GM12874 (cell line): Measurements from ENCODE around the gene DCUN1D1.

Experiments used
- CTCF ChIP-seq: IDR thresholded peaks from 2 replicates; pipeline ENCODE4 v1.5.1; 2011; ENCODE audit warnings: low read depth, mild to moderate bottlenecking, control low read depth, low read length, moderate library complexity; ENCODE audit not compliant: insufficient read depth

The DCUN1D1 gene

DNA sequence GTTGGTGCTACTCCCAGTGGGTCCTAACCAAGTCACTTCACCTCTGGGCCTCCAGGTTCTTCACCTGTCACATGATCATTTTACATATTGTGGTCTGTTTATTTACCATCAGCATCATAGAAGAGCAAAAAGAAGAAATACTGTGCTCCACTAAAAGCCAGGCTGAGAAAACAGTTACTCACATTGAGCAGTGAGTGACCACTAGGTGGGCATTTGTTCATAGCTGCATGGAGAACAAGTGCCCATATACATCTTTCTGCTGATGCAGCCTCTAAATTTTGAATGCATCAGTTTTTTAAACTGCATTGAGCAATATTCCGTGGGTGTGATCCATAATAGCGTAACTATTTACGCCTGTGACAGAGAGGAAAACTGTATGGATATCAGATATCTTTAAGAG is 76.2 kb downstream of the DCUN1D1 start:
- no peak for TF ChIP-seq CTCF

- TF ChIP-seq CTCF = no peak
Measured at GRCh38 chr3:182902236-182902635, 78.1 kb downstream of the DCUN1D1 start.

- no peak for TF ChIP-seq CTCF
Measured at GRCh38 chr3:182896553-182896952, 83.8 kb downstream of the DCUN1D1 start.

GRCh38 chr3:182895513-182896112 is 84.7 kb downstream of the DCUN1D1 start:
- no peak for TF ChIP-seq CTCF

DNA sequence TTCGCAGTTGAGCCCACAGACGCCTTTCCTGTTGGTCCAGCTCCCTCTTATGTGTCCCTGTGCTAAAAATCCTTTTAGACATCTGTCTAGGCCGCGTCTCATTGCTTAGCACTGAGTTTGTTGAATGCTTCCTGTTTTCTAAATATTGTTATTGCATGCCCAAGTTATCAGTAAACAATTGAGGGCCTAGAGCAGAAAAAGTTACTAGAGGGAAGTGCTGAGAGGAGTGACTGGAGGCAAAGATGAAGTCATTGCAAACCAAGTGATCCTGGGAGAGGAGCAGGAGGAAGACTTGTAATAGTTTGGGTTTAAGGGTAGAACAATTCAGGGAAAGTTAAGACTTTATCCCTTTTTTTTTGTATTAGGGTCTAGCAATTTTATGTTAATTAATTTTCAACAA is 88.1 kb downstream of the DCUN1D1 start:
- TF ChIP-seq CTCF = no peak

- no peak for TF ChIP-seq CTCF
Measured at GRCh38 chr3:182891364-182891763, 89.0 kb downstream of the DCUN1D1 start.

- TF ChIP-seq CTCF = no peak
Measured at GRCh38 chr3:182889948-182890629, 90.2 kb downstream of the DCUN1D1 start.
